Heart left ventricle (tissue), 13 donors: ENCODE measurements around the gene NIT2.

Experiments
- POLR2A ChIP-seq, 2 donors: fragments of 450-650 bp; IDR thresholded peaks; one replicate each; pipeline ENCODE4 v1.6.1; 2017; ENCODE audit warnings: antibody characterized with exemption in 2 of 2, mild to moderate bottlenecking in 2 of 2, moderate library complexity in 2 of 2
- TF ChIP-seq, protein P1 (sequence below), 12 donors: fragments of 200-600 bp; sonication (generic) in 4 of 12; IDR thresholded peaks; one replicate each; pipeline versions ENCODE4 v1.5.0 to v1.8.0; 2018 to 2022; ENCODE audit warnings: antibody characterized with exemption in 12 of 12, mild to moderate bottlenecking in 5 of 12
- donor health status: ischemic (EF 13 %, LVEDD 7.1; RV severe dilation, severe dysfunction).
- donor health status: DM: no; HTN: yes; CAD: no.
- donor health status: DM: no; HTN: no; CAD: no.
- donor health status: ischemic (EF 25% LVEDD 6.9; RV normal size, moderate dysfunction).
- donor health status: ischemic (EF 25% LVEDD 5.7; RV mildly dilated, moderate dysfunction).
- donor health status: ischemic (EF 35%, LVEDD 5.7; RV mildly dilated, moderate dysfunction).
- donor health status: nonischemic (EF 11% LVEDD 7.7; RV severe dilation, severe dysfunction).
- donor health status: DM: yes; HTN: yes; CAD: no.
- donor health status: PGD.
- donor health status: ischemic (EF 29% LVEDD 5.4; RV normal size, mild dysfunction).
- donor health status: nonischemic (EF 23%, LVEDD 6.1; RV moderate dilation, normal function).

GRCh38 chr3:100370756-100371155, 36.2 kb downstream of the NIT2 start:
- TF ChIP-seq, protein P1, sequence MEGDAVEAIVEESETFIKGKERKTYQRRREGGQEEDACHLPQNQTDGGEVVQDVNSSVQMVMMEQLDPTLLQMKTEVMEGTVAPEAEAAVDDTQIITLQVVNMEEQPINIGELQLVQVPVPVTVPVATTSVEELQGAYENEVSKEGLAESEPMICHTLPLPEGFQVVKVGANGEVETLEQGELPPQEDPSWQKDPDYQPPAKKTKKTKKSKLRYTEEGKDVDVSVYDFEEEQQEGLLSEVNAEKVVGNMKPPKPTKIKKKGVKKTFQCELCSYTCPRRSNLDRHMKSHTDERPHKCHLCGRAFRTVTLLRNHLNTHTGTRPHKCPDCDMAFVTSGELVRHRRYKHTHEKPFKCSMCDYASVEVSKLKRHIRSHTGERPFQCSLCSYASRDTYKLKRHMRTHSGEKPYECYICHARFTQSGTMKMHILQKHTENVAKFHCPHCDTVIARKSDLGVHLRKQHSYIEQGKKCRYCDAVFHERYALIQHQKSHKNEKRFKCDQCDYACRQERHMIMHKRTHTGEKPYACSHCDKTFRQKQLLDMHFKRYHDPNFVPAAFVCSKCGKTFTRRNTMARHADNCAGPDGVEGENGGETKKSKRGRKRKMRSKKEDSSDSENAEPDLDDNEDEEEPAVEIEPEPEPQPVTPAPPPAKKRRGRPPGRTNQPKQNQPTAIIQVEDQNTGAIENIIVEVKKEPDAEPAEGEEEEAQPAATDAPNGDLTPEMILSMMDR (IDR thresholded peaks at IDR 0.05), result no peak
- no peak for TF ChIP-seq POLR2A (IDR thresholded peaks at IDR 0.05)
